ENCODE results near the gene HOXB4. TPM values are rescaled to one million over a fixed set of nuclear protein-coding genes. Genes with fewer than 3 reads are reported as not detected.

HOXB4 gene
- total RNA-seq, 1 donor from 2014 or later: 6.5 TPM

- no peak for DNase-seq (ENCODE audit: low spot score)
- no peak for TF ChIP-seq CTCF (IDR thresholded peaks at IDR 0.05; ENCODE audit: unreplicated experiment)
- Mint-ChIP-seq H3K4me3 (ENCODE audit: unreplicated experiment) (no peak overlapping the region), H3K27ac (ENCODE audit: unreplicated experiment) (no peak overlapping the region), H3K9me3 (ENCODE audit: unreplicated experiment) (no peaks in the 10 kb centered on the region), H3K27me3 (ENCODE audit: unreplicated experiment) (peaks cover 22% of the 10 kb centered on the region), H3K36me3 (ENCODE audit: low read depth, unreplicated experiment) (no peaks in the 10 kb centered on the region), H3K4me1 (ENCODE audit: unreplicated experiment) (peaks cover 21% of the 10 kb centered on the region)
These were observed 49.8 kb downstream of the HOXB4 start for GRCh38 chr17:48528153-48528935.

- no peak overlapping the region for H3K4me3 Mint-ChIP-seq (ENCODE audit: unreplicated experiment)
- peaks cover 21% of the 10 kb centered on the region for H3K4me1 Mint-ChIP-seq (ENCODE audit: unreplicated experiment)
- H3K9me3 Mint-ChIP-seq (ENCODE audit: unreplicated experiment): no peaks in the 10 kb centered on the region
- H3K27me3 Mint-ChIP-seq (ENCODE audit: unreplicated experiment): peaks cover 20% of the 10 kb centered on the region
- H3K27ac Mint-ChIP-seq (ENCODE audit: unreplicated experiment): no peak overlapping the region
- no peak for DNase-seq (ENCODE audit: low spot score)
- no peaks in the 10 kb centered on the region for H3K36me3 Mint-ChIP-seq (ENCODE audit: low read depth, unreplicated experiment)
- TF ChIP-seq CTCF (IDR thresholded peaks at IDR 0.05; ENCODE audit: unreplicated experiment): no peak
These were observed 50.6 kb downstream of the HOXB4 start for GRCh38 chr17:48527547-48527932.

- Mint-ChIP-seq H3K9me3 (ENCODE audit: unreplicated experiment) (no peaks in the 10 kb centered on the region), H3K27me3 (ENCODE audit: unreplicated experiment) (peaks cover 18% of the 10 kb centered on the region), H3K4me3 (ENCODE audit: unreplicated experiment) (no peak overlapping the region), H3K36me3 (ENCODE audit: low read depth, unreplicated experiment) (no peaks in the 10 kb centered on the region), H3K4me1 (ENCODE audit: unreplicated experiment) (peaks cover 23% of the 10 kb centered on the region), H3K27ac (ENCODE audit: unreplicated experiment) (no peak overlapping the region)
- DNase-seq (ENCODE audit: low spot score): peak; percentile 32
- TF ChIP-seq CTCF (IDR thresholded peaks at IDR 0.05; ENCODE audit: unreplicated experiment): no peak
These were observed 51.3 kb downstream of the HOXB4 start for GRCh38 chr17:48526608-48527546.

Other genes with a start within 250 kb of the HOXB4 start
- 2.1 TPM for gene SKAP1, start 148.1 kb downstream of the HOXB4 start, total RNA-seq (ENCODE audit: unreplicated experiment)
- not detected for gene HOXB1, start 47.3 kb downstream of the HOXB4 start, total RNA-seq (ENCODE audit: unreplicated experiment)
- 5.6 TPM for gene HOXB2, start 33.2 kb downstream of the HOXB4 start, total RNA-seq (ENCODE audit: unreplicated experiment)
- 17.7 TPM for gene HOXB3, start 11.9 kb upstream of the HOXB4 start, total RNA-seq (ENCODE audit: unreplicated experiment)
- gene HOXB5, start 15.4 kb upstream of the HOXB4 start, total RNA-seq (ENCODE audit: unreplicated experiment): 0.59 TPM
- gene HOXB6, start 26.6 kb upstream of the HOXB4 start, total RNA-seq (ENCODE audit: unreplicated experiment): 1.9 TPM
- 3.6 TPM for gene HOXB7, start 32.7 kb upstream of the HOXB4 start, total RNA-seq (ENCODE audit: unreplicated experiment)
- gene HOXB8, start 36.9 kb upstream of the HOXB4 start, total RNA-seq (ENCODE audit: unreplicated experiment): 0.15 TPM
- 0.49 TPM for gene HOXB9, start 48.0 kb upstream of the HOXB4 start, total RNA-seq (ENCODE audit: unreplicated experiment)
- not detected for gene PRAC1, start 144.2 kb upstream of the HOXB4 start, total RNA-seq (ENCODE audit: unreplicated experiment)
- gene PRAC2, start 144.8 kb upstream of the HOXB4 start, total RNA-seq (ENCODE audit: unreplicated experiment): not detected
- gene HOXB13, start 150.4 kb upstream of the HOXB4 start, total RNA-seq (ENCODE audit: unreplicated experiment): not detected
- 0.87 TPM for gene TTLL6, start 238.9 kb upstream of the HOXB4 start, total RNA-seq (ENCODE audit: unreplicated experiment)

Measured in endothelial cell (in vitro differentiated cells).